RWPE2 (cell line): Measurements from ENCODE around the gene GFPT1.

Experiments used
- ATAC-seq: fragments of 200-7000 bp; cut with Tn5 transposase; 3 replicates; pipeline ENCODE4 v1.9.1; 2021; ENCODE audit warnings: low read depth
- DNase-seq: peaks from one replicate; pipeline ENCODE4 v3.0.0-alpha.2; 2020; ENCODE audit warnings: low spot score
- H3K27ac ChIP-seq: fragments of 450-650 bp; 2 replicates; pipeline ENCODE4 v1.5.1; 2017; ENCODE audit warnings: mild to moderate bottlenecking; ENCODE audit not compliant: poor library complexity, severe bottlenecking
- H3K27me3 ChIP-seq: fragments of 250-450 bp; sonication (Bioruptor Pico); 2 replicates; pipeline ENCODE4 v1.5.1; 2021; ENCODE audit warnings: mild to moderate bottlenecking, moderate library complexity; ENCODE audit not compliant: insufficient read depth, poor library complexity, severe bottlenecking
- H3K36me3 ChIP-seq: fragments of 250-450 bp; sonication (Bioruptor Pico); 2 replicates; pipeline ENCODE4 v1.5.1; 2020; ENCODE audit warnings: low read depth, mild to moderate bottlenecking, moderate library complexity
- H3K4me1 ChIP-seq: fragments of 250-450 bp; sonication (Bioruptor Pico); 2 replicates; pipeline ENCODE4 v1.5.1; 2021; ENCODE audit warnings: mild to moderate bottlenecking, moderate library complexity; ENCODE audit not compliant: insufficient read depth, poor library complexity, severe bottlenecking
- H3K4me3 ChIP-seq: fragments of 250-450 bp; sonication (Bioruptor Pico); 2 replicates; pipeline ENCODE4 v1.5.1; 2021; ENCODE audit warnings: mild to moderate bottlenecking, moderate library complexity; ENCODE audit not compliant: severe bottlenecking
- H3K9me3 ChIP-seq: fragments of 250-450 bp; sonication (Bioruptor Pico); 2 replicates; pipeline ENCODE4 v1.5.1; 2021; ENCODE audit warnings: mild to moderate bottlenecking, moderate library complexity; ENCODE audit not compliant: severe bottlenecking
- CTCF ChIP-seq: fragments of 450-650 bp; IDR thresholded peaks from one replicate; pipeline ENCODE4 v1.5.1; 2017; ENCODE audit warnings: mild to moderate bottlenecking, moderate library complexity; ENCODE audit not compliant: poor library complexity, severe bottlenecking

GFPT1 gene

GRCh38 chr2:69272803-69273471 is 114.1 kb downstream of the GFPT1 start:
- no peak for DNase-seq

GRCh38 chr2:69271831-69272257 is 115.2 kb downstream of the GFPT1 start:
- no peaks in the 10 kb centered on the region for H3K9me3 ChIP-seq
- TF ChIP-seq CTCF: no peak
- no peaks in the 10 kb centered on the region for H3K27me3 ChIP-seq
- H3K36me3 ChIP-seq: no peaks in the 10 kb centered on the region
- DNase-seq (no peak), ATAC-seq (no peak)
- H3K4me1 ChIP-seq: no peaks in the 10 kb centered on the region
- H3K27ac ChIP-seq: no peak overlapping the region
- no peak overlapping the region for H3K4me3 ChIP-seq

More at GRCh38 chr2:69272803-69273471, 114.1 kb downstream of the GFPT1 start:
- H3K36me3 ChIP-seq: no peaks in the 10 kb centered on the region
- TF ChIP-seq CTCF: no peak
- no peaks in the 10 kb centered on the region for H3K4me1 ChIP-seq
- no peak for ATAC-seq
- no peak overlapping the region for H3K27ac ChIP-seq
- no peak overlapping the region for H3K4me3 ChIP-seq
- H3K27me3 ChIP-seq: no peaks in the 10 kb centered on the region
- H3K9me3 ChIP-seq: no peaks in the 10 kb centered on the region
